Activated effector memory CD4-positive, alpha-beta T cell treated with Interleukin-2 at 50 U/mL for 16 hours (primary cell): ENCODE measurements around the gene RILP.

ENCODE experiments used
- DNase-seq: peaks from one replicate; pipeline ENCODE4 v3.0.0-alpha.2; 2020

Gene RILP

GRCh38 chr17:1647802-1648171 lies 1.9 kb downstream of the RILP start:
- DNase-seq = no peak

GRCh38 chr17:1646199-1646875 lies 3.3 kb downstream of the RILP start:
- DNase-seq = no peak

- no peak for DNase-seq
These were observed 4.2 kb downstream of the RILP start, which contains the start of gene SCARF1 for GRCh38 chr17:1645207-1646171. TSS of gene SCARF1 (minus strand) at chr17:1645732. CDS start at chr17:1645697, 35 bp downstream.

- DNase-seq = no peak
These were observed 5.0 kb downstream of the RILP start for GRCh38 chr17:1644493-1645206.

- DNase-seq = no peak
These were observed 5.6 kb downstream of the RILP start for GRCh38 chr17:1643999-1644492.

- DNase-seq = peak; percentile 50
These were observed 6.2 kb downstream of the RILP start for GRCh38 chr17:1643293-1643998.

GRCh38 chr17:1641065-1641403 lies 8.6 kb downstream of the RILP start:
- DNase-seq = no peak

- no peak for DNase-seq
These were observed 9.2 kb downstream of the RILP start for GRCh38 chr17:1640329-1641064.

- DNase-seq = no peak
These were observed 10.0 kb downstream of the RILP start for GRCh38 chr17:1639549-1640180.

GRCh38 chr17:1638624-1639300 lies 10.9 kb downstream of the RILP start:
- DNase-seq = no peak

- no peak for DNase-seq
These were observed 11.5 kb downstream of the RILP start for GRCh38 chr17:1638171-1638590.

- no peak for DNase-seq
These were observed 12.9 kb downstream of the RILP start for GRCh38 chr17:1636732-1637285.

- no peak for DNase-seq
These were observed 13.8 kb downstream of the RILP start for GRCh38 chr17:1635675-1636465.

GRCh38 chr17:1634841-1635650 lies 14.6 kb downstream of the RILP start:
- no peak for DNase-seq

- DNase-seq = no peak
These were observed 19.0 kb downstream of the RILP start for GRCh38 chr17:1630662-1631061.

- DNase-seq = peak; percentile 48
These were observed 20.0 kb downstream of the RILP start for GRCh38 chr17:1629504-1630310.

- peak; percentile 83 for DNase-seq
These were observed 20.7 kb downstream of the RILP start for GRCh38 chr17:1628856-1629503.
